Umbilical cord (tissue), 2 donors: ENCODE results near the gene HOXC6. TPM values are rescaled to one million over a fixed set of nuclear protein-coding genes. Genes with fewer than 3 reads are reported as not detected.
"Not testable (repeated sequence)": the region's sequence is repeated elsewhere in the genome, so short reads cannot be mapped to it uniquely, and the experiment has no call there.

Source experiments
- DNase-seq: peaks from one replicate; pipeline ENCODE4 v3.0.0-alpha.2; 2015; ENCODE audit warnings: low spot score
- total RNA-seq: library from RNA; depleted of rRNA; stranded (reverse); fragments of >200 nt; gene quantifications from one replicate; pipeline ENCODE4 v1.2.3, GENCODE V29; 2014; ENCODE audit warnings: low replicate concordance; ENCODE audit not compliant: insufficient read depth

Gene HOXC6
- total RNA-seq, 1 donor from 2014 or later, result 4.1 TPM

DNA sequence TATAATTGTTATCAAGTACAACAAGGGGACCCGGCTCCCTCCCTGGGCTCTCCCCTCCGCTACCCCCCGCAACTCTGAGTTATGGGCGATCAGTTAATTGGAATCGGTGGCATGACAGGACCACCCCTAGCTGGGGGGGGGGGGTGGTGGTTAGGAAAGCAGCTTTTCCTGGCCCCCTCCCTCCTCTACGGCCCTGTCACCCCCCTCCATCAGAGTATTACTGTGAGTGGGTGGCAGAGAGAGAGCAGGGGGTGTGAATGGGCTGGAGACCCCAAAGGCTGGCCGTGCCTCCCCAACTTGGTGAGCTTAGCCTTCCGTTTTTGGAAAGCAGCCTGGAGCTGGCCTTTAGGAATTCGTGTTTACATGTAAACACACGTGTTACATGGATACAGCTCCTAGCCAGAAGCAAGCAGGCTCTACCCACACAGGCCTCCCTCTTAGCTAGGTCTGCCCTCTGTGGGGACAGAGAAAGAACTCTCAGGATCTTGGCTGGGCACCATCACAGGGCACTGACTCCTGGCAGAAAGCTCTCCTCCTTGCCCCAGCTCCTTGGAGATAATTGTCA lies 24.3 kb downstream of the HOXC6 start:
- DNase-seq, result no peak

DNA sequence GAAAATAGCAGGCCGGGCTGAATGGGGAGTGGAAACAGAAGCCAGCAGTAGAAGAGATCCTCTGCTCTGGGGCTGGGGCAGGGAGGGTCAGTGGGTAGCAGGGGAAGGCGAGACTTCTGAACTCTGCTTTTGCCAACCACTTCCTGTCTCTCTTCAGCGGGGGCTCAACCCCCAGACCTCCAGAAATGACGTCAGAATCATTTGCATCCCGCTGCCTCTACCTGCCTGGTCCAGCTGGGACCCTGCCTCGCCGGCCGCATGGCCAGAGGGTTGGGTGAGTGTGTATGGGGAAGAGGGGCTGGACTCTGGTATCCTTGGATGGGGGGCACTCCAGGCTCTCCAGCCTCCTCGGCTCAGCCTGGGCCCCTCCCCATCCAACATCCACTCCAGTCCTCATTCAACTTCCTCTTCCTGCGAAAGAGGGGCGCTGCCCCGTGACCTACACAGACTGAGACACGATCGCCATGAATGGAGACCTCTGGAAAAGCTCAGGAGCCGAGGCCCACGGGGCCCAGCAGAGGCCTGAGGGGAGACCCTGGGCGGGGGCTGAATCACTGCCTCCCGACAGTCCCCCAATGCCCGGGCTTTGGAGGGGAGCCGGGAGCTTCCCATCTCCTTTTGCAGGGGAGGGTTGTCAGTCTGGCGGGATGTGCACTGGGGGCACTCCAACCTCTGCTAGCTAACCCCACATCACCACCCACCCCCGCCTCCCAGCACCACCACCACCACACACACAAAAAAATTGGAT lies 24.9 kb downstream of the HOXC6 start:
- no peak for DNase-seq

- no peak for DNase-seq
Observed at GRCh38 chr12:54053751-54054741, 25.8 kb downstream of the HOXC6 start, which contains the start of gene HOXC4. Gene HOXC4 (plus strand): TSS chr12:54053835. CDS start chr12:54053923, 88 bp downstream.

DNA sequence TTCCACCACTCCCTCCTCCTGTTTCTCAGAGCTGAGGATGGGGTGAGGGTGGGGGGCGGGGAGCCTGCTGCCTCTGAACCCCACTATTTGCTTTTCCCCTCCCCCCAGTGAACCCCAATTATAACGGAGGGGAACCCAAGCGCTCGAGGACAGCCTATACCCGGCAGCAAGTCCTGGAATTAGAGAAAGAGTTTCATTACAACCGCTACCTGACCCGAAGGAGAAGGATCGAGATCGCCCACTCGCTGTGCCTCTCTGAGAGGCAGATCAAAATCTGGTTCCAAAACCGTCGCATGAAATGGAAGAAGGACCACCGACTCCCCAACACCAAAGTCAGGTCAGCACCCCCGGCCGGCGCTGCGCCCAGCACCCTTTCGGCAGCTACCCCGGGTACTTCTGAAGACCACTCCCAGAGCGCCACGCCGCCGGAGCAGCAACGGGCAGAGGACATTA lies 26.5 kb downstream of the HOXC6 start:
- no peak for DNase-seq

DNA sequence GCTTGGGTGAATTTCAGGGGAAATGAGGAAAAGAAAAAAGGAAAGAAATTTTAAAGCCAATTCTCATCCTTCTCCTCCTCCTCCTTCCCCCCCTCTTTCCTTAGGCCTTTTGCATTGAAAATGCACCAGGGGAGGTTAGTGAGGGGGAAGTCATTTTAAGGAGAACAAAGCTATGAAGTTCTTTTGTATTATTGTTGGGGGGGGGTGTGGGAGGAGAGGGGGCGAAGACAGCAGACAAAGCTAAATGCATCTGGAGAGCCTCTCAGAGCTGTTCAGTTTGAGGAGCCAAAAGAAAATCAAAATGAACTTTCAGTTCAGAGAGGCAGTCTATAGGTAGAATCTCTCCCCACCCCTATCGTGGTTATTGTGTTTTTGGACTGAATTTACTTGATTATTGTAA lies 27.3 kb downstream of the HOXC6 start:
- DNase-seq, result no peak

DNA sequence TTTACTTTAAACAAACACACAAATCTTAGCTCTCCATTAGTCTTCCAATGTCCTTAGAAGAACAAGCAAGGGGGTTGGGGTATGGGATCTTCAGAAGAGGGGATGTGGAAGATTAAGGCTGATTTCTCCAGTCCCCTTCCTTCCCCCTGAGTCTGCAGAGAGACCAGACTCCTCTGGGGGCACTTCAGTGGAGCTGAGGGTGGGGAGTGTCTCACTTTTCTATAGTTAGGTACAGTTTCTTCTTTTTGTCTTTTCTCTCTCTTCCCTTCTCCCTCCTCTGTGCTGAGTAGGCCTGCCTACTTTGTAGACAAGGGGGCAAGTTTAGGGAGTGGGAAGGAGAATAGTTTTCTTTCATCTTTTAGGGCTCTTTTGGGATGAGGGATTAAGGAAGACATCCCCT lies 27.9 kb downstream of the HOXC6 start:
- no peak for DNase-seq

DNA sequence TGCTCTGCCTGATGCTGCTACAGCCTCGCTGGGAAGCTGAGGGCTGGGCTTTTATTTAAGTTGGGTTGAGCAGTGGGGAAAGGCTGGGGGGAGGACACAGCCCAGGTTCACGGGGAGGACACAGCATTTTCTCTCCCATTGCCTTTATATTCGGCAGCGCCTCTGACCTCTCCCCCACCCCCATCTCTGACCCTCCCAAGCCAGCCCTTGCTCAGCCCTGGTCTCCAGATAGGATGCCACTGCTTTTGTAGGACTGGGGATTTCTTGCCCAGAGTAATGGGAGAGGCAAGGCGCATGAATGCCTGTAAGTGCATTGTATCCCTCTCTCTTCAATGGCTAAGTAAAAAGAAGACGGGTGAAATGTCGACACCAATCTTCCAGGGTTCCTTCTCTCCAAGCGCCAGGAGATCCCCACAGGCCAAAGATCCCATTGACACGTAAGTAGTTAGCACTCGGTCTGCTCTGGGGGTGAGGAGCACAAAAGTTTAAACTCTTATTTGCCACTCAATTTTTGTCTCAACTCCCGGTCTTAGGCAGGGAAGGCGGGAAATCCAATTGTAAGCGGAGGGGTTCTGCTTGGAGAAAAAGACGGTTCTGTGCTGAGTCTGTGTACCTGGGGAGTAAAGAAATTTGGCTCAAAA lies 30.0 kb downstream of the HOXC6 start:
- DNase-seq, result no peak

DNA sequence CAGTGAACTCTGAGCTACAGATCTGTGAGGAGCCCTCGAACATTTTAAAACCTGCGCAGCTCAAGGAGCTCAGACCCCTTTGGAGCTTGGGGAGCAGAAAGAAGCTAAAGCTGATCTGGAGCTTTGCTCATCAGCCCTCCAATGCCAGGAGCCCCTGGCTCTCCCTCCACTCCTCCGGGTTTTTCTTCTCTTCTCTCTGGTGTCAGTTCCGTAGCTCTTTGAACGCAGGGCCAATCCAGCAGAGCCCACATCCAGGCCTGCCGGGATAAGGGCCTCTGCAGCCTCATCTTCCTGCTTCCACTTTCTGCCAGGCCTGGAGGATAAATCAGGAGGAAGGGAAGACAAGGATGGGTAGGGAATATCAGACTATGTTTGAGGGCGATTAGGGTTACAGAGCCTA lies 31.4 kb downstream of the HOXC6 start:
- DNase-seq, result peak; percentile 73

DNA sequence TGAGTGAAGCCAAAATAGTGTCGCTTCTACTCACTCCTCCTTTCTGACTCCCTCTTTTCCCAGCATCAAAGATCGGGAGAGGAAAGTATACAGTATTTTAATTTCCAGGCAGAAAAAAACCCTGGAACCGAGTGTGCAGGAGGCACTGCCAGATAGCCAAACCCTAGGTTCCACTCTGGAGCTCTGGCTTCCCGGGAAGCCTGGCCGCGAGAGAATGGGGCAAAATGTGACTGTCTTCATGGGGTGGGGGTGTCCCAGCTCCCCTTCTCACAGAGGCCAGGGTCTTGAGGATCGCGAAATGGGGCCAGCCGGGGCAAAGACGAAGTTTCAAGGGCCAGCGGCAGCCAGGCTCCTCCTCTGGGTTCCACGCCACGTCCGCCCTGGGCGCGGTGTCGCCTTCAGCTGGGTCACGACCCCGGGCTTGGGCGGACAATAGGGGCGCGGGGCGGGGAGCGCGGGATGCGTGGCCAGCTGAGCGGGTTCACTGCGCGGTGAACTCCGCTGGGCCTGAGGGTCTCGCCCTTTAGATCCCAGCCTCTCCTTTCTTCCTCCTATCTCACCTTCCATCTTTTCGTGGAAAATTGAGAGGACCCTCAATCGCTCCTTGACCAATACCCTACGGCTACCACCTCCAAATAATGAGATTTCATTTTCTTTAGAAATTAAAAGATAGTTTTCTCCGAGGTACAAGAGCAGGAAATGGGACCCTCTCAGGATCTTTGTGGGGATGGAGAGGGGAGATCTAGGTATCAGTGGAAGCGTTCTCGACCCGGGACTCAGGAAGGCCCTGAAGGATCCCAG lies 32.1 kb downstream of the HOXC6 start:
- no peak for DNase-seq

DNA sequence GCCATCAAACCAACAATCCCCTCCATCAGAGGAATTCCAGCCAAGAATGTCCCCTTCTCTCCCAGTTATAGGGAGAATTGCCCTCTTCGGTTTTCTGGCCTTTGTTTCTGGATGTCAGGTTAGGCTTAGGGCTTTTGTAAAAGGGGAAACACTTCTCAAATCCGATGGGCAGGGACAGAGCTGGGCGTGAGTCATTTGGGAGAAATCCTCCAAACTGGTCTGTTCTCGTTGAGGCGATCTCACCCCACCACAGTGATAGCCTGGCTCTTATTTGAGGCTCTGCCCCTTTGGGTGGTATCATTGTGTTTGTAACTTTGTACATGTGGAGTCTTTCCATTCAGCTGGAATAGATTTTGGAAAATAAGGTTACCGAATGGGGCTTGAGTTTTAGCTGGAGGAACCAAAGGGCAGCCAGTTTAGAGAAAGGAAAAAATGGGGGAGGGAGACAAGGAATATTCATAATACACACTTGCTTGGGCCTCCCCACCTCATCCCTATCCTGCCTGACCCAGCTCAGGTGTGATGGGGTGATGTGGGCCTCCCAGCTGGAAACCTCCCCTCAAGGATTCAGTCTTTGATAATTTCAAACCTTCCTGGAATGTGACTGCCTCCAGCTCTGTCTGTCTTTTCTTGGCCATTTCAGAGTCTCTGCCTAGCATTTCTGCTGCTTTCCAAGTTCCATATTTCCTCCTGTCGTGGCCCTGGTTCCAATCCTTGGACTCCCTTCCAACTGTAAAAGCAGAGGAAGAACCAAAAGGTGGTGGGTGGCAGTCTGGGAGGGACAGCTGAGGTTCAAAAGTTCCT lies 32.9 kb downstream of the HOXC6 start:
- peak; percentile 62 for DNase-seq

DNA sequence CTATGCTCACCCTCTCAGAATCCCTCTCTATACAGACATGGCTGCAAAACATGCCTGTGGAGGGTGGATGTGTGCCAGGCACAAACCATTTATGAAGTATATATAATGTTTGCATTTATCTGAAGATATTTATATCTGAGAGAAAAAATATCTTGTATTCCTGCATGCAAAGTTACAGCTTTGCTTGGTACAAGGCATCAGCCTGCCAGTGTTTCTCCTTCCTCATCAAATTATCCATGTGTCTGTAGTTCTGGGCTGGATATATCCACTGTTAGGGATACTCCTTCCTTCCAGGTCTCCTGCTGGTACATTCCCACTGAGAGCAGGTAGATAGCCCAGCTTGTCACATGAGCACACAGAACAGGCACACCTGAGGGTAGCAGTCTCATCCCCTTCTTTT lies 37.4 kb downstream of the HOXC6 start:
- no peak for DNase-seq

DNA sequence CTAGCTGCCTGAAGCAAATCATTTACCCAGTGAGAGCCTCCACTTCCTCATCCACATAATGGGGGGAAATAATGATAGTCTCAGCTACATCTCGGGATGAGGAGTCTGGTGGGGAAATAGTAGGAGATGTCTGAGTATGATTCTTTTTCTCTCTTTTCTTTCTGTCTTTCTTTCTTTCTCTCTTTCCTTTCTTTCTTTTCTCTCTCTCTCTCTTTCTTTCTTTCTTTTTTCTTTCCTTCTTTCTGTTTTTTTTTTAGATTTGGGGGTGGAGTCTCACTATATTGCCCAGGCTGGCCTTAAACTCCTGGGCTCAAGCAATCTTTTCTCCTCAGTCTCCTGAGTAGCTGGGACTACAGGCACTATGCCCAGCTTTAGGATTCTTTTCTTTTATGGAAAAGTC lies 38.2 kb downstream of the HOXC6 start:
- DNase-seq, result no peak

- DNase-seq, result no peak
Observed at GRCh38 chr12:54068418-54069070, 40.3 kb downstream of the HOXC6 start.

DNA sequence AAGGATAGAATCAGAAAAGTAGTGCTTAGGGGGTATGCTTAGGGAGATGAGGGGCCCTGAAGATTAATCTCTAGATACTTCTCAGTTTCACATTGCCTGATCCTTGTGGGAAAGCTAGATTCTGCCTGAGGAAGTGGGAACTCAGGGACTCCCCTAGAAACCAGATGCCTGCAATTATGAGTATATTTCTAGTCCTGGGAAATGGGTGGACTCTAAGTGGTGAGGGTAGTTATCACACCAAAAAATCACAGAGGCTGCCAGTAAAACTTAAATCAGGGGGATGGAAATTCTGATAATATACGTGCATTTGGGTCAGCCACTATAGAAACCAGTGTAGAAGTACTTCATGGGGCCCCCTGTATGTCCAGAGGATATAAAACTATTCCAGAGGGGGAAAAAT lies 43.7 kb downstream of the HOXC6 start:
- DNase-seq, result no peak

- no peak for DNase-seq
Observed at GRCh38 chr12:54074308-54074707, 46.1 kb downstream of the HOXC6 start.

GRCh38 chr12:54075409-54075808 lies 47.2 kb downstream of the HOXC6 start:
- DNase-seq, result no peak

- no peak for DNase-seq
Observed at GRCh38 chr12:54075974-54076373, 47.7 kb downstream of the HOXC6 start.

DNA sequence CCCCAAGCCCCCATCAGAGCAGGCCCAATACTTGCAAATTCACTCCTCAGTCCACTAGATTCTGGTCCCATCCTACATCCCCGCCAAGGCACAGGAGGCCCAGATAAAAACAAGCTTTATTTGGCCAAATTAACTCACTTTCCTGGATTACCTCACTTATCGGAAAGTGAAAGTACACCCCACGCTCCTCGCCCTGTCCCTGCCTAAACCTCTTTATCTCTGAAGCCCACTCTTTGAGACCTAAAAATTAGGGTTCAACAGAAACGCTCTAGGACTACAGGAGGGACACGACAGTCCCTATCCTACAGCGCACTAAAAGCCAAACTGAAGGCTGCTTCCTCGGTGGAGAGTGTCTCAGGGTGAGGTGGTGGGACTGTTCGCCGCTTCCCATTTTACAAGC lies 49.6 kb downstream of the HOXC6 start:
- not testable (repeated sequence) for DNase-seq

DNA sequence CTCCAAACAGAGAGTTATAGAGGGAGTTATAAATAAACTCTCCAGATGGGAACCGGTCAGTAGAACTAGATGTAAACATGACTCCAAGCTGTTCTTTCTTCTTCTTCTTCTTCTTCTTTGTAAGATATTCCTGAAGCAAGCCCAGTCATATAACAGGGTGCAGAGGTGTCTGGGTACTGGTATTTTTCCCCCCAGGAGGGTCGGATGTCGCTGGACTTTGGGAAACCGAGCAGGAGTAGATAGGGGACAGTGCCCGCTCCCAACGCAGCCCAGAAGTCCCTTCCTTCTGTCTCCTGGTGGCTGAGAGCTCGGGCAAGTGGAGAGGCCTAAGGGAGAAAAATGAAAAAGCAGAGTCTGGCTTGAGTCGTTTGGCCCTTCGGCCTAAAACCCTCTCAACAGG lies 50.9 kb downstream of the HOXC6 start:
- DNase-seq, result not testable (repeated sequence)
